Epithelial cell of proximal tubule (primary cell): ENCODE data around the gene MED20. TPM values are rescaled to one million over a fixed set of nuclear protein-coding genes. Genes with fewer than 3 reads are reported as not detected.
A peak's percentile ranks its signal among the peaks of the same experiment; 100 is the strongest.

Experiments used
- DNase-seq: peaks from one replicate; pipeline ENCODE4 v3.0.0-alpha.2; 2011; ENCODE audit warnings: low read depth
- H3K4me3 ChIP-seq: 2 replicates; pipeline ENCODE4 v1.5.1; 2011; ENCODE audit warnings: low read depth, mild to moderate bottlenecking, low read length
- CTCF ChIP-seq: conservative IDR thresholded peaks from 2 replicates; pipeline ENCODE4 v1.5.1; 2012; ENCODE audit warnings: low read depth, mild to moderate bottlenecking, low read length
- total RNA-seq: library from RNA; depleted of rRNA; stranded (reverse); fragments of >200 nt; gene quantifications from 2 replicates; pipeline ENCODE4 v1.2.3, GENCODE V29; 2015

The MED20 gene
- total RNA-seq, 1 donor from 2014 or later, result 20.9 TPM

GRCh38 chr6:41929924-41930323 is 9.0 kb upstream of the MED20 start:
- H3K4me3 ChIP-seq, result no peak overlapping the region
- no peak for DNase-seq
- no peak for TF ChIP-seq CTCF

- DNase-seq, result no peak
- H3K4me3 ChIP-seq, result no peak overlapping the region
- TF ChIP-seq CTCF, result no peak
These were observed 6.3 kb upstream of the MED20 start for GRCh38 chr6:41927253-41927652.

GRCh38 chr6:41922154-41922553 is 1.2 kb upstream of the MED20 start:
- no peak for DNase-seq
- H3K4me3 ChIP-seq, result peak overlapping the region; percentile 87
- TF ChIP-seq CTCF, result no peak

- no peak for DNase-seq
- no peak for TF ChIP-seq CTCF
- peak overlapping the region; percentile 87 for H3K4me3 ChIP-seq
These were observed 716 bp upstream of the MED20 start for GRCh38 chr6:41921712-41921998.

- TF ChIP-seq CTCF, result no peak
These were observed 3.4 kb downstream of the MED20 start for GRCh38 chr6:41917528-41917927.

GRCh38 chr6:41914869-41915530 is 5.9 kb downstream of the MED20 start:
- no peak overlapping the region for H3K4me3 ChIP-seq
- DNase-seq, result peak; percentile 85
- TF ChIP-seq CTCF, result no peak

More at GRCh38 chr6:41917528-41917927, 3.4 kb downstream of the MED20 start:
- no peak overlapping the region for H3K4me3 ChIP-seq
- peak; percentile 93 for DNase-seq

- H3K4me3 ChIP-seq, result no peak overlapping the region
- no peak for TF ChIP-seq CTCF
- DNase-seq, result no peak
These were observed 6.6 kb downstream of the MED20 start for GRCh38 chr6:41914343-41914742.
